Limb (tissue), 2 donors: ENCODE measurements around the gene UPF1.

Source experiments
- DNase-seq, 2 donors: peaks; one replicate each; pipeline ENCODE4 v3.0.0-alpha.2; 2016; ENCODE audit errors: extremely low spot score in 2 of 2

The UPF1 gene

DNA sequence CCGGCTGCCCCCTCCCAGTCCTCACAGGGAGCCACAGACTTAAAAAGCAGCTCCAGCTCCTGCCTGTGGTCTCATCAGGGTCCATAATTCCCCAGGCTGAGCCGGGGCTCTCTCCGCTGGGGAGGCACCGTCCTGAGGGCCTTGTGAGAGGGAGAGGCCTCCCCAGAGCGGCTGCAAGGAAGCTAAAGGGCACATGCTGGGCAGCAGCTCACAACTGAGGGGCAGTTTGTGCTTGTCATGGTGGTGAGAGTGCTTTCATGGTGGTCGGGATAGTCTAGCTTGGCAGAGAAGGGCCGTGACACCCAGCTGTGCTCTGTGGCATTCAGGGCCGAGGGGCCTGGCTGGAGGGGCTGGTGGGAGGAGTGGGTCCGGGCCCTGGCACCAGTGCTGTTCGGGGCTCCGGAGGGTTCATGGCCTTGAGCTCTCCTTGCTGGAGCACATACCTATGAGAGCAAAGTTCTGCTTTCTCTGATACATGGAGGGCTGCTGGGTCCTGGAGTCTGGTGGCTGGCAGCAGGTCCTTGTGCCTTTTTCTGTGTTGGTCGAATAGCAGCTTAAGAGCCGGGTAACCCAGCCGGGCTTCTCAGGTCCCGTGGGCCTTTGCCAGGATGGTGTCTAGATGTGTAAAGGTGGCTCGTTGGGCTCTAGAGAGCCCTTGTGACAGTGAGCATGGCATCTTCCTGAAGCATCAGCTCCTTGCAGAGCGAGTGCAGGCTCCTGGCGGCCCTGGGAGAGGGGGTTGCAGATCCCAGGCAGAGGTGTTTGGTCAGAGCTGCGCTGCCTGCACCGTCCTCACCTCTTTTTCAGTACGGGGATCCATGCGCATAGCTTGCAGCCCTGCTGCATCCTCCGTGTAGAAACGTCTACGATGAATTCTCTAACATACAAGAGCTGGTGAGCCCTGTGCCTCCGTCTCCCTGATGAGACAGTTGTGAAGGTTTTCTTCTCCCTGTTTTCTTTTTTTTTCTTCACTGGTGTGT, 8.8 kb downstream of the UPF1 start:
- DNase-seq = no peak

DNA sequence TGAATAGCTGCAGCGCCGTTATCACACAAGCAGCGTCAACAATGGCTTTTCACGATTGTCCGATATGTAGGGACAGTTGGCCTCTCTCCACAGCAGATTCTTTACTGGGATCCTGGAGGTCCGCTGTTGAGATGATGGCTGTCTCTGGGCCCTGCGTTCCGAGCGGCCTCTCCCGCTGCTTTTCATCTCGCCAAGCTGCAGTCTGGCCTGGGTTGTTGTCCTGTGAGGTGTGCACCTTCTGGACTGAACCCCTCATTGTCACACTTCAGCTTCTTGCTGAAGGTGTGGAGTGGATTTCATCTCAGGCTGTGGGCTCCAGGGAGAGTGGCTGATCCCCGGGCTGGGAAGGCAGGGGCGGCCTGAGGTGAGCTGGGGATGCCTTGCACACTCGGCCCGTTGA, 9.6 kb downstream of the UPF1 start:
- no peak for DNase-seq

DNA sequence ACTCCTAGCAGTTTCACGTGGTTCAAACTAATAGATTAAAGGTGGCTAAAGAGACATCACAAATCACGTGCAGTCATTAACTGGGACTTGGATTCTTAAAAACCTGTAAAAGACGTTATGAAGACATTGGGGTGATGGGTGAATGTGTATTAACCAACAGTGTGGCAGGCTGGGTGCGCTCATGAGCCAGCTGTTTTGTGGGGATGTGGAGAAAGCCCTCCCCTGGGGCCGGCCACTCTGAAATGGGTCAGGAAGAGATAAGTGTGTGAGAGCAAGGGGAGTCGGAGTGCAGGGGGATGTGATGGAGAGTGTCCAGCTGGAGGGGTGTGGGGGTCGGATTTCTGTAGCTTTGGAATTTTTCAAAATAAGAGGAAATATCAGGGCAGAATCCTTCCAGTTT, 10.4 kb downstream of the UPF1 start:
- DNase-seq = no peak

DNA sequence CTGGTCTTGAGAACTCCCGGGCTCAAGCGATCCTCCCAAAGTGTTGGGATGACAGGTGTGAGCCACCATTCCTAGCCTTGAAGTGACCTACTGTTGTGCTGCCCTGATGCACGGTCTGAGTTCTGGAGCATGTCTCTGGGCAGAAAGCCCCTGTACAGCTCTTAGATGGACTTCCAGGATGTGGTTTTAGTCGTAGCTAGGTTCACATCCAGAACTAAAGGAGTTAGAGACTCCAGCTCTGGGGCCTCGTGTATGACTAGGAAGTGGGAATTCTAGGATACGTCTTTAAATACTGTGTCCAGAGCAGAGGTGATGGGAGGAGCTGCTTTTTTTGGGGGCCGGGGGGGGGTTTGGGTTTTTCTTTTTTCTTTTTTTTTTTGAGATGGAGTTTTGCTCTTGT, 12.2 kb downstream of the UPF1 start:
- DNase-seq = no peak

DNA sequence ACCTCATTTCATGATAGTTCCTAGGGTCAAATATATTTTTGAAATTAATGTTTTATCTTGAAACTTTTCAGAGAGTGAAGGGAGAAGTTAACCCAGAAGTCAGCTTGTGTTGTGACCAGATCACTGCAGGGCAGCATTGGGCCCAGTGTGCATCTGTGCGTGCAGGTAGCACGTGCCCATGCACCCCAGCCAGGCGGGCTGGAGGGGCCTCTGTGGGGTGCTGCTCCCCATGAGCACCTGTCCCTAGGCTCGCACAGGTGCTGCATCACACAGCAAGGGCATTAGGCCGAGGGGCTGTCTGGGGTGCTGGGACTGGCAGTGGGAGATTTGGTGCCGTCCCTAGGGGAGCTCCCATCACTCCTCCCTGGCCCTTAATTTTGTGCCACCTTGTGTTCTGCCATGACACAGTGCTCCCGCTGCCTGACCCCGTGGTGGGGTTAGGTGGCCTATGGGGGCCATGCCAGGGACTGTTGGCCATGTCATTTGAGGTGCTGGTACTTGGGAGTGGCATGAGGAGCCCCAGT, 13.1 kb downstream of the UPF1 start:
- no peak for DNase-seq

DNA sequence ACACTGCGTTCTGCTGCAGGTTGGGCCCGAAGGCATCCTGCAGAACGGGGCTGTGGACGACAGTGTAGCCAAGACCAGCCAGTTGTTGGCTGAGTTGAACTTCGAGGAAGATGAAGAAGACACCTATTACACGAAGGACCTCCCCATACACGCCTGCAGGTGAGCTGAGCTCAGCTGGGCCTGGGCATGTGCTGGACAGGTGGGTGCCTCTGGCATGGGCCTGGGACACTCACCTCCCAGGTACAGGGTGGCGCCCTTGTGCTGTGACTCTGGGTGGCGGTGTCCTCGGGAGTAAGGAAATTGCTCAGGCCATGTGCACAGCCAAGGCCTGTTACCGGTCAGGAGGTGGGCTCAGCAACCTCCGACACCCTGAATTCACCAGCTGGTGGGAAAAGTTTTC, 14.2 kb downstream of the UPF1 start:
- DNase-seq = peak in 1 of 2 donors; percentile 27

DNA sequence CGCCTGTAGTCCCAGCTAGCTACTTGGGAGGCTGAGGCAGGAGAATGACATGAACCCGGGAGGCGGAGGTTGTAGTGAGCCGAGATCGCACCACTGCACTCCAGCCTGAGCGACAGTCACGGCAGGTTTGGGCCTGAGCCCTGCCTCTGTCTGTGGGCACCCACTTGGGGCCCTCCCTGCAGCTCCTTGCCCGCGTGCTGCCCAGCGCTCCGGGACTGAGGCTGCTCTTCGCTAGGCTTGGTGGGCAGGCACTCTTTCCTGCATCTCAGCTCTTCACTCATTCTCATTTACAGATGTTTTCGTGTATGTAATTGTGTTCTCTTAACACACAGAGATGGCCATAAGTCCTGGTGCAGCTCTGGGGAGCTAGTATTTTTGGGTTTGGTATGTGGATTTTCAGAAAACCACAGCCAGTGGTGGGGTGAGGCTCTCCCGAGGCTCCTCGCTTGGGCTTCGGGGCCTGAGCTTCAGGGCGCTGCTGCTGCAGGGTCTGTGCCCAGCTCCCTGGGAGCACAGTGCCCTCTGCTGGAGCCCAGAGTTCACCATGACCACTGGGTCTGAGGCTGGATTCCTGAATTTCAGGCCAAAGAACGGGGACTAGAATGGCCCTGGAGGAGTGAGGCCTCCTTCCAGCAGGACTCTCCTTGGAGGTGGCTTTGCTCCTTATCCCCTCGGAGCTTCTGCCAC, 15.2 kb downstream of the UPF1 start:
- peak; percentile 71 to 85 for DNase-seq

DNA sequence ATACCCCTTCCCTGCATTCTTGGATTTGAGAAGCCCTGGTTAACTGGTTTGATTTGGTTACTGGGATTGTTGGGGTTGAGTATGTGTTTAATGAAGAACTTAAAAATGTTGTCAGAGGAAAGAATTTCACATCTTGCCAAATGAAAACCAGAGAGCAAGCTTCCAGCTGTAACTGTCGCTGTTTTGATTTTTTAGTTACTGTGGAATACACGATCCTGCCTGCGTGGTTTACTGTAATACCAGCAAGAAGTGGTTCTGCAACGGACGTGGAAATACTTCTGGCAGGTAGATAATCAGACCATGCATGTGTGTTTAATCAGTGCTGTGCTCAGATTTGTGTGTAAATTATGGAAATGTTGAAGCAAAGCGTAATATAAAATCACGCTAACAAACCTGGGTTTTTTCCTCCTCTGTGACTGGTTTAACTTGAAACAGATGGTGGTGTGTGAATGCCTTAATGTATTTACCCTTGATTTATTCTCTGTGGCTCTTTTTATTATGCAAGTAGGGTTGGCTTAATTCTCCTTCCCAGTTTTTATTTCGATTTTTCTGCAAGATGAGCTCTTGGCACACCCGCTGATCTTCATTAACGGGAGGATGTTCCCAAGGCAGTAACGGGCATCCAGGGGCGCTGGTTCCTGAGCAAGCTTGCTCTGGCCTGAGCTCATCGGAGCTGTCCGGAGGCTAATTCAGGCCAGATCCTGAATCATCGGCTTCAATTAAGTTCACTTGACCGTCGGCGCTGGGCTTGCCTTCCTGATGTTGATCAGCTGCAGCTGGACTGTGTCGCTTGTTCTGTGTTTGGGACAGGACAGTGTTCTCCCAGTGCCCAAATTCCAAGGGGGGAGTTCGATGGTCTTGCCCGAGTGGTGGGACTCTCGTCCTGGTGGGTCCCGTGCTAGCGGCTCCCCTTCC, 16.0 kb downstream of the UPF1 start:
- DNase-seq = peak; percentile 28 to 44

DNA sequence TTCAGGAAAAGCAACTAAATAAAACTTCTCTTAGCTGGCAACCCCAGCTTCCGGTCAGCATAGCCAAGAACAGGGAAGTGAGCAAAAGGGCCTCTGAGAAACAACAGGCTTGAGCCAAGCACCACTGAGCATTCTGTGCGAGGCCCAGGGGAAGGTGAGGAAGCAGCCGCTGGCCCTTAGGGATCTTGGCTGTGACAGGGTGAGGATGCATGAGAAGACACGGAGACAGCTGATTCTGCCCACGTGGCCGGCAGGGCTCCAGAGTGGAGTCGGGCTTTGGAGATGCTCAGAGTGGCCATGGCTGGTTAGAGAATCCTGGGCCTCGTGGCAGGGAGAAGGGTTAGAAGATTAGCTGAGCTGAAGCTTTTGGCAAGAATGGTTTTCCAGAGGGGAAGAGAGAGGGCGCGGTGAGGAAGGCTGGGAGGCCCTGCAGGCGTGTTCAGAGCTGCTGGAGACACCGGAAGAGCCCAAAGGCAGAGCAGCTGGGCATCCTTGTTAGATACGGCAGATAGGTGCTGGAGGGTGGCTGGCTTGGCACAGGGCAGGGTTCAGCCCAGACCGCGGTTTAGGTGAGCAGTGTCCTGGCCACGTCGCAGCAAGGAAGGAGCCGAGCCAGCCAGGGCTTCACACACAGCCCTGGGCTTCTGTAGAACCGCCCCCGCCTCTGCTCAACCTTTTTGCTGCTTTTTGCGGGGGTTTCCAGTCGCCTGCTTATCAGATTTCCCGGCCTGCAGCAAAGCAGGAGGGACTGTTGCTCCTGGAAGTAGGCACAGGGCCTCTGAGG, 17.3 kb downstream of the UPF1 start:
- DNase-seq = no peak

DNA sequence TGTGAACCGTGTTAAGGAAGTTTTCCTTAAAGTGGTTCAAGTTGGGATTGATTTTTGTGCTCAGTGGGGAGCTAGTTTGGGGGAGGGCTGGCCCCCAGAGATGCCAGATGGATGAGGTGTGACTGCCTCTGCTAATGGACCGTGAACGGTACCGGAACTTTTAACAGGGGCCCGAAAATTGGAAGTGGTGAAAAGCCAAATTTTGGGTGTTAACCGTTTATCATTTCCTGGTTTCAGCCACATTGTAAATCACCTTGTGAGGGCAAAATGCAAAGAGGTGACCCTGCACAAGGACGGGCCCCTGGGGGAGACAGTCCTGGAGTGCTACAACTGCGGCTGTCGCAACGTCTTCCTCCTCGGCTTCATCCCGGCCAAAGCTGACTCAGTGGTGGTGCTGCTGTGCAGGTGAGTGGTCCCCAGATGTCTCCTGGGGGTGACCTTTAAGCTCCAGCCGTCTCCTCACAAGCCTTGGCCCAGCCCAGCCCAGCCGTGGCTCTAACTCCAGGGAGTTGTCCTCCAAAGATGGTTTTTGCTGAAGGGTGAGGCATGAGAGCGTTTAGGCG, 18.2 kb downstream of the UPF1 start:
- no peak for DNase-seq

DNA sequence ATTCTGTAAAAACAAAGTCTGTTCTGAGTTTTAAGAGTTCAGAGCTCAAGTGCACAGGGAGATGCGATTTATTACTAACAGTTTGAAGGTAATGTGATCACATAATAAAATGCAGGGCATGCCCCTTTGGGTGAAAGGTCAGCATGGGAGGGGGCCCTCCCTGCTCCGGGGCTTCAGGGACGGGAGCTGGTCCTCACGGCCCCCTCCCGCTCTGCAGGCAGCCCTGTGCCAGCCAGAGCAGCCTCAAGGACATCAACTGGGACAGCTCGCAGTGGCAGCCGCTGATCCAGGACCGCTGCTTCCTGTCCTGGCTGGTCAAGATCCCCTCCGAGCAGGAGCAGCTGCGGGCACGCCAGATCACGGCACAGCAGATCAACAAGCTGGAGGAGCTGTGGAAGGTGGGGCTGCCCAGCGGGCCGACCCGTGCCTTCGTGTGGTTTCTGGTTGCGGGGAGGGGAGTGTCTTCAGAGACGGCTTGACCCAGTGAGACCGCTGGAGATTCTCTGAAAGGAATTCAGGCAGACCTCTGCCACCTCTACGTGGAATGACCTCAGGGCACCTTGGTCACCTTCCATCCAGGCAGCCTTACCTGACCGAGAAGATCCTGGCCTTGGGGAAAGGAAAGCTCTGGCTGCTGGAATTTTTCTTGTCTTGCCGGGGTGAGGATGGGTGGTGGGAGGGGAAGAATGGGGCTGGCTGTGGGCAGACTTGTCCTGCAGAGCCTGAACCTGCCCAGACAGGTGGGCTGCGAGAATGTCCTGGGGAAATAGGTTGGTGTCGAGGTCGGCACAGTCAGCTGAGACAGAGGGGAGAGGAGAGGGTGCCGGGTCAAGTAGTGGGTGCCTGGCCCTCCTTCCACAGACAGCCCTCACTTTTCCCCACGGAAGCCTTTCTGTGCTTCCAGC, 19.0 kb downstream of the UPF1 start:
- DNase-seq = no peak

DNA sequence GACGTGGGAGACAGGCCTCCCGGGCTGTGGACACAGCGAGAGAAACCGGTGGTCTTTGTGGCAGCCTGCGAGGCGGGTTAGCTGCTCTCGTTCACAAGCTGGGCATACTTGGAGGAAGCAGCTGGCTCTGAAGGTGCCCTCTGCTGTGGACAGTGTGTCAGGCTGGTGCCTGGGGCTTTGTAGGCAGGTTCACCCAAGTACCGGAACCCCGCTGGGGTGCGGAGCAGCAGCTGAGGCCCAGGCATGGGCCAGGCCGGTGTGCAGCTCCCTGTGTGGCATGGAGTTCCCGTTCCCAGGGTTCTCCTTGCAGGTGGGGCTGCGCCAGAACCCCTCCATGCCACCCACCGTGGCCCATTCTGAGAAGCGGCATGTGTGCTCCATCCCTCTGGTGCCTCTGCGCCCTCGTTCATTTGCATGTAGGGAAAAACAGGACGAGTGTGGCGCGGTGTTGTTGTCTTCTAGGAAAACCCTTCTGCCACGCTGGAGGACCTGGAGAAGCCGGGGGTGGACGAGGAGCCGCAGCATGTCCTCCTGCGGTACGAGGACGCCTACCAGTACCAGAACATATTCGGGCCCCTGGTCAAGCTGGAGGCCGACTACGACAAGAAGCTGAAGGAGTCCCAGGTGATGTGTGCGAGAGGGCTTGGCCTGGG, 20.0 kb downstream of the UPF1 start:
- no peak for DNase-seq

DNA sequence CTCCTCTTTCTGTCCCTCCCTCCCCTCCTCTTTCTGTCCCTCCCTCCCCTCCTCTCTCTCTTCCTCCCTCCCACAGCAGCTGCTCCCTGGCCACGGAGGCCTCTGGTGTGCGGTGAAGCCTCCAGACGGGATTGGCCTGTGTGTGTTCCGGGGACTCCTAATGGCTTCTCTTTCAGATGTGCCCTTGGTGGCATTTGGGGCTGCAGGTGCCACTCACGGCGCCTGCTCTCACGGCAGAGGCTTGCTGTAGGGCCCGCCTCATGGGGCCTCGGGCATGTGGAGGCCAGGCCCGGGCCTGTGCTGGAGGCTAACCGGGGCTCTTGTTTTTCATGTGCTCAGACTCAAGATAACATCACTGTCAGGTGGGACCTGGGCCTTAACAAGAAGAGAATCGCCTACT, 20.9 kb downstream of the UPF1 start:
- no peak for DNase-seq

DNA sequence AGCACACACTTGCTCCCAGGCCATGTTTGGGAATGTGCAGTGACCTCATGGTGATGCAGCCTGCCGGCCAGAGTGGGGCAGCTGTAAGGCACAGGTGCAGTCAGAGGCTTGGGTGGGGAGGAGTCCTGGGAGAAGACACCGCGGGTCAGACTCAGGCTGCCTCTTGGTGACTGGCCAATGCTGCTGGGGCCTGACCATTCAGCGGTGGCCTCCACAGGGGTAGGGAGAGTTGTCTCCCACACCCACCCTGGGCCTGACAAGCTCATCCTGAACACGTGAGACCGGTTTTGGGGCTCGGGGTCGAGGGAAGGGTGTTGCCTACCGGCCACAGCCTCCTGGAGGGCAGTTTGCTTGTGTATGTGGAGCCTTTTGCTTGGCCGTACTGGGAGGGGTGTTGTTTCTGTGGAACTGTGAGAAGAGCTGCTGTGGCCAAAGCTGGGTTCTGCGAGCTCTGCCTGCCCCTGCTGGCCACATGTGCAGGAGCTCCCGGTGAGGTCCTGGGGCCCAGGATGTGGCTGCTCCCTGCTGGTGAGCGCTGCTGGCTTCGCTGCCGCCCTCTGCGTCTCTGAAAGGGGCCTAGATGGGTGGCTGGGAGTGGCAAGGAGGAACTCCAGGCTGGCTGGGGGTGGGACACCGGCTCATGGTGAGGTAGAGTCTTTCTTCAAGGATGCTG, 22.1 kb downstream of the UPF1 start:
- no peak for DNase-seq

DNA sequence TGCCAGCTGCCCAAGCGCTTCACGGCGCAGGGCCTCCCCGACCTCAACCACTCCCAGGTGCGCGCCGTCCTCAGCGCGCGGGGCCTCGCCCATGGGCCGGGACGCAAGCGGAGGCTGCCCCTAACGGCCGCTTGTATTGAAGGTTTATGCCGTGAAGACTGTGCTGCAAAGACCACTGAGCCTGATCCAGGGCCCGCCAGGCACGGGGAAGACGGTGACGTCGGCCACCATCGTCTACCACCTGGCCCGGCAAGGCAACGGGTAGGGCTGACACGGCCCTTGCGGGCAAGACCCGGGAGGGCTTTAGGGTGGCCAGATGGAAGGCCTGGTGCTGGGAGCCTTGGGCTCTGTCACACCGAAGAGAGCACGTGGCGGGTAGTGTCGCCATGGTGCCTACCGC, 23.2 kb downstream of the UPF1 start:
- no peak for DNase-seq

DNA sequence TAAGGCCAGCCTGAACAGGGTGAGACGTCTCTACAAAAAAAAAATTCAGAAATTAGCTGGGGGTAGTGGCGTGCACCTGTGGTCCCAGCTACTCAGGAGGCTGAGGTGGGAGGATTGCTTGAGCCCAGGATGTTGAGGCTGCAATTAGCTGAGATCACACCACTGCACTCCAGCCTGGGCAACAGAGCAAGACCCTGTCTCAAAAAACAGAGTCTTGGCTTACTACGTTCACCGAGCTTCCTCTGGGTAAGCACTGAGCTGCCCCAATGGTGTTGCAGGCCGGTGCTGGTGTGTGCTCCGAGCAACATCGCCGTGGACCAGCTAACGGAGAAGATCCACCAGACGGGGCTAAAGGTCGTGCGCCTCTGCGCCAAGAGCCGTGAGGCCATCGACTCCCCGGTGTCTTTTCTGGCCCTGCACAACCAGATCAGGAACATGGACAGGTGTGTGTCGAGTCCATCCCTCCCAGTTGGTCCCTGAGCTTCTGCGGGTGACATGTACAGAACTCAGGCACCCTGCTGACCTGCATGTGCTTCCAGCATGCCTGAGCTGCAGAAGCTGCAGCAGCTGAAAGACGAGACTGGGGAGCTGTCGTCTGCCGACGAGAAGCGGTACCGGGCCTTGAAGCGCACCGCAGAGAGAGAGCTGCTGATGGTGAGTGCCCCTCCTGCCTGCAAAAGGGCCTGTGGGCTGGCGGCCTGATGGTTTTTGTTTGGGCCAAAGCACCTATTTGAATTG, 24.1 kb downstream of the UPF1 start:
- DNase-seq = no peak

DNA sequence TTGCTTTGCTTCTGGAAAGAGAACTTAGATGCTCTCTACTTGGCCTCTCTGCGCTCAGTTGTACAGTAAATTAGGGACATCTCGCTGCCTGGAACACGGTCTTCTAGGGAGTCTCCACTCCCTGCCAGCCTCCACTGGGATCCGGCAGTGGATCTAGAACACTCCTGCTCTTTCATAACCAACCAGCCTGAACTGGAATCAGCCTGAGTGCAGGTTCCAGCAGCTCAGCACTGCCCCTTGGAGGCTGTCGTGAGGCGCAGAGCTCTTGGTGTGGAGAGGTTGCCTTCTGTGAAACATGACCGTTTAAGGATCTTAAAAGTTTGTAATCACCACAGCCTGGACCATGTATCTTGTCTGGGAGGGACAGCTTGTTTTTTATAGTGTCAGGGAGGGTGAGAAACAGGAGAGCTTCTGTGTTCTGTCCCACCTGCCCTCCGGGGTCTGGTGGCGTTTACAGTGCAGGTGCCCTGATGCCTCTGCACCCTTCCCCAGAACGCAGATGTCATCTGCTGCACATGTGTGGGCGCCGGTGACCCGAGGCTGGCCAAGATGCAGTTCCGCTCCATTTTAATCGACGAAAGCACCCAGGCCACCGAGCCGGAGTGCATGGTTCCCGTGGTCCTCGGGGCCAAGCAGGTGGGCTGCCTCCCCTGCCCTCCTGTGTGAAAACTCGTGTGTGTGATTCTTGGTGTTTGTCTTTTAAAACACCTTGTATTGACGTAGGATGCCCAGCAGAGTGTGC, 24.8 kb downstream of the UPF1 start:
- DNase-seq = no peak
